Nasal cavity respiratory epithelium epithelial cell of viscerocranial mucosa (primary cell): ENCODE results near the gene NAT9. TPM values are rescaled to one million over a fixed set of nuclear protein-coding genes. Genes with fewer than 3 reads are reported as not detected.

Source experiments
- total RNA-seq: library from RNA; depleted of rRNA; stranded (reverse); fragments of >200 nt; gene quantifications from 2 replicates; pipeline ENCODE4 v1.2.3, GENCODE V29; 2014

The NAT9 gene, protein sequence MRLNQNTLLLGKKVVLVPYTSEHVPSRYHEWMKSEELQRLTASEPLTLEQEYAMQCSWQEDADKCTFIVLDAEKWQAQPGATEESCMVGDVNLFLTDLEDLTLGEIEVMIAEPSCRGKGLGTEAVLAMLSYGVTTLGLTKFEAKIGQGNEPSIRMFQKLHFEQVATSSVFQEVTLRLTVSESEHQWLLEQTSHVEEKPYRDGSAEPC
- 30.1 and 33.3 TPM in 2 replicates for total RNA-seq

DNA sequence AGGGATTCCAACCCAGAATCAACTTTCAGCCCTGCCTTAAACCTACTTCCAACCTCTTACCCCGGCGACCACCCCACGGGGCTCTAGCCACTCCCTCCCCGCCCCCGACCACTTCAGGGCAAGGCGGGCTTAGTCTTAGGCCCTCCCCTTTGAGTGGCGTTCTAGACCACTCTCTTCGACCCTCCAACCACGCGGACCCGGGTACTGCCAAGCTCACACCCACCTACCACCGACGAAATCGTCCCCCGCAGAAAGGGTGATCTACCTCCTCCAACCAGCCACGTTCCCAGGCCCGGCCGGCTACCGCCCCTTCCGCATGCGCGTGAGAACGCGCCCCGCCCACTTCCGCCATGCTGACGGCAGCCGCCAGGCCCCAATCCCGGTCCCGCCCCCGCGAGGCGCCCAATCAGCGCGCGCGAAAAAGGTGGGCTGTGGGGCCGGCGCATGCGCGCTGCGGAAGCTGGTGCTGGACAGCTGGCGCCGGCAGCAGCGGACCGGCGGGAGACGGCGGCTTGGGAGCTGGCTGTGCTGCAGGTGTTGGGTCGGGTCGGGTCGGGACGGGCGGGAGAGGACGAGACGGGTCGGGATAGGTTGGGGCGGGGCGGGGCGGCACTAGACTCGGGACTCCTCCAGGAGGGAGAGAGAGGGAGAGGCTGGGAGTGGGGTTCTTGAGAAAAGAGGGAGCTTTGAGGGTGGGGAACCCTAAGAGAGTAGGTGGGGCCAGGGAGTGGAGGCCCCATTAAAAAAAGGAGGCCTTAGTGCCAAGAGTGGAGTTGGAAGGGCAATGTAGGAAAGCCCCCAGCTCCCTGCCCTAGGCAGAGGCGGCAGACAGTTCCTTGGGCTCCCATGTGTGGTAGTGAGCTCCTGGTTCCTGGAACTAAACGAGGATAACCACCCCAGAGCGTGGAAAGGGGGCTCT lies at the start of gene NAT9:
Gene NAT9, minus strand, starts transcription at position 302 of the 919 bp plus-strand sequence. CDS start 647 bp downstream, outside the sequence.

DNA sequence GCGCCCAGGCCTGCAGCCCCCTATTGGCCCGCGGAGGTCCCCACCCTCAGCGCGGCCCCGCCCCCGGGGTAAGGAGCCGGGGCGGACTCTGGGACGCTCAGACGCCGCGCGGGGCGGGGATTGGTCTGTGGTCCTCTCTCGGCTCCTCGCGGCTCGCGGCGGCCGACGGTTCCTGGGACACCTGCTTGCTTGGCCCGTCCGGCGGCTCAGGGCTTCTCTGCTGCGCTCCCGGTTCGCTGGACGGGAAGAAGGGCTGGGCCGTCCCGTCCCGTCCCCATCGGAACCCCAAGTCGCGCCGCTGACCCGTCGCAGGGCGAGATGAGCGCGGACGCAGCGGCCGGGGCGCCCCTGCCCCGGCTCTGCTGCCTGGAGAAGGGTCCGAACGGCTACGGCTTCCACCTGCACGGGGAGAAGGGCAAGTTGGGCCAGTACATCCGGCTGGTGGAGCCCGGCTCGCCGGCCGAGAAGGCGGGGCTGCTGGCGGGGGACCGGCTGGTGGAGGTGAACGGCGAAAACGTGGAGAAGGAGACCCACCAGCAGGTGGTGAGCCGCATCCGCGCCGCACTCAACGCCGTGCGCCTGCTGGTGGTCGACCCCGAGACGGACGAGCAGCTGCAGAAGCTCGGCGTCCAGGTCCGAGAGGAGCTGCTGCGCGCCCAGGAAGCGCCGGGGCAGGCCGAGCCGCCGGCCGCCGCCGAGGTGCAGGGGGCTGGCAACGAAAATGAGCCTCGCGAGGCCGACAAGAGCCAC lies 27.4 kb downstream of the NAT9 start, which contains the start of gene NHERF1:
Gene NHERF1, plus strand, starts transcription at position 100 of the 750 bp plus-strand sequence. Its CDS starts 219 bp downstream, at position 319.

DNA sequence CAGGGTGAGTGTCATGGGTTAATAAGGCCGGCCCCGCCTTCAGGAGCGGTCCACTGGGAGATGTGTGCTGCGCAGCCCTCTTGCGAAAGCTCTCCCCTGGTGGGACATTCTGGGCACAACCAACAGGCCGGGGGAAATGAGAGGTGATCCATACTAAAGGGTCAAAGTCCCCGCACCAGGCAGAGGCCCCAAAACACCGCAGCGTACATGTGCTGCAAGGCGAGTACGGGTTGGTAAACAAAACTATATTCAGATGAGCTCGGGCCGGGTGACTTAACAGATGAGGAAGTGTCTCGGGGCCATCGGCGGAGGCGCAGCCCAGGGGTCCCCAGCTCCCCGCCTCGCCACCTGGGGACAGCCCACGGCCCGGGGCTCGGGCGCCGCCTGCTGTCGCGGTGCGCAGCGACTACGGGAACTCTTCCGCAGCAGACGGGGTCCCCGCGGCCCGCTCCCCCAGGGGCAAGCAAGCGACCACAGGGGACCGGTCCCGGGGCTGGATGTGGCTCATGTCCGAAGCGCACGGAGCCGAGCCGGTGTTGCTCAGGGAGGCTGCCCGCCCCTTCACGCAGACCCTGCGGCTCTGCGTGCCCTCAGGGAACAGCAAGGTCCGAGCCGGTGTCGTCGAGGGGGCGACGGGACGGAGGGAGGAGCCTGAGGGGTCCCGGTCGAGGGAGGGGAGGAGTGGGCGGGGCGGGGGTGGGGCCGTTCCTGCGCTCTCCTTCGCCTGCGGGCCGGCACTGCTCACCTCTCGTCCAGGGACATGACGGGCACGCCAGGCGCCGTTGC lies 39.4 kb downstream of the NAT9 start, which contains the start of gene RAB37:
Gene RAB37, plus strand, starts transcription at position 744 of the 786 bp plus-strand sequence. Its CDS starts 17 bp downstream, at position 761.

Other genes with a start within 250 kb of the NAT9 start
- not detected in 2 replicates for gene CD300LB, start 244.9 kb downstream of the NAT9 start, total RNA-seq
- not detected in 2 replicates for gene CD300C, start 230.2 kb downstream of the NAT9 start, total RNA-seq
- gene CD300H, start 208.8 kb downstream of the NAT9 start, total RNA-seq = not detected in 2 replicates
- gene CD300LD, start 184.1 kb downstream of the NAT9 start, total RNA-seq = not detected in 2 replicates
- gene CD300E, start 152.6 kb downstream of the NAT9 start, total RNA-seq = not detected in 2 replicates
- gene CD300LF, start 63.4 kb downstream of the NAT9 start, total RNA-seq = not detected in 2 replicates
- gene RAB37, start 39.1 kb downstream of the NAT9 start, total RNA-seq = 0.28 TPM in 1 of 2 replicates, not detected in the other
- gene NHERF1, start 27.7 kb downstream of the NAT9 start, total RNA-seq = 34.5 and 208 TPM in 2 replicates
- gene GRIN2C, start 83.5 kb upstream of the NAT9 start, total RNA-seq = under 0.01 and 0.14 TPM in 2 replicates
- gene FDXR, start 96.6 kb upstream of the NAT9 start, total RNA-seq = 18.6 and 52.3 TPM in 2 replicates
- 0.21 and 0.34 TPM in 2 replicates for gene FADS6, start 117.3 kb upstream of the NAT9 start, total RNA-seq
- gene USH1G, start 146.9 kb upstream of the NAT9 start, total RNA-seq = 3.3 and 3.4 TPM in 2 replicates
- 0.34 TPM in 1 of 2 replicates, not detected in the other for gene OTOP2, start 147.9 kb upstream of the NAT9 start, total RNA-seq
- 0.34 TPM in 1 of 2 replicates, not detected in the other for gene OTOP3, start 159.6 kb upstream of the NAT9 start, total RNA-seq
- gene HID1, start 196.4 kb upstream of the NAT9 start, total RNA-seq = 0.71 and 6.8 TPM in 2 replicates
- 6.2 and 12.5 TPM in 2 replicates for gene CDR2L, start 211.3 kb upstream of the NAT9 start, total RNA-seq
- gene MRPL58, start 236.3 kb upstream of the NAT9 start, total RNA-seq = 20.9 and 26.7 TPM in 2 replicates